Esophagus squamous epithelium (tissue), 4 donors: Measurements from ENCODE around the gene DLGAP1.

Experiments used
- POLR2A ChIP-seq, 4 donors: fragments of 450-650 bp; IDR thresholded peaks; one replicate each; pipeline ENCODE4 v1.6.1; 2017; ENCODE audit warnings: antibody characterized with exemption in 4 of 4, mild to moderate bottlenecking in 4 of 4, moderate library complexity in 3 of 4
- TF ChIP-seq, protein P1 (sequence below), 6 experiments: fragments of 450-650 bp in 4 of 6; fragments of 200-600 bp in 2 of 6; sonication (generic) in 2 of 6; IDR thresholded peaks; one replicate each; pipeline ENCODE4 v1.5.1; 2016 to 2019; ENCODE audit warnings: antibody characterized with exemption in 6 of 6, mild to moderate bottlenecking in 4 of 6, moderate library complexity in 4 of 6

DNA sequence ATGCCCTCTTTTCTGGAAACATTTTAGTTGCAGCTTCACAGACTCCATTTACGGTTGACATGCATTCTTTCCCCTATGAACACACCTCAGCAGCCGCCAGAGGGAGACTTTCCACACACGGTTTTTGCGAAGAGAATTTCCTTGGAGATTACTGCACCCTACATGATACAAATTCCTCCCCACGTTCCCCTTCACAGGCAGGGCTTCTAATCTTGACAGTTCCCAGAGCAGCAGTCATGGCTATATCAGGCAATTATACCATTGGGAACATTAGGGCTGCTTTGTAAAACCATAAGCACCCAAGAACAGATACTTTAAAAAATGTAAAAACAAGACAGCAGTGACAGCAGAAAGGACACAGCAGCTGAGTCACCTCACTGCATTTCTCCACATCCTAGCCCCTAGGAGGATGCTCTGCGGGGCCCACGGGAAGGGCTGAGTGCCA, 751.4 kb downstream of the DLGAP1 start:
- TF ChIP-seq, protein P1, sequence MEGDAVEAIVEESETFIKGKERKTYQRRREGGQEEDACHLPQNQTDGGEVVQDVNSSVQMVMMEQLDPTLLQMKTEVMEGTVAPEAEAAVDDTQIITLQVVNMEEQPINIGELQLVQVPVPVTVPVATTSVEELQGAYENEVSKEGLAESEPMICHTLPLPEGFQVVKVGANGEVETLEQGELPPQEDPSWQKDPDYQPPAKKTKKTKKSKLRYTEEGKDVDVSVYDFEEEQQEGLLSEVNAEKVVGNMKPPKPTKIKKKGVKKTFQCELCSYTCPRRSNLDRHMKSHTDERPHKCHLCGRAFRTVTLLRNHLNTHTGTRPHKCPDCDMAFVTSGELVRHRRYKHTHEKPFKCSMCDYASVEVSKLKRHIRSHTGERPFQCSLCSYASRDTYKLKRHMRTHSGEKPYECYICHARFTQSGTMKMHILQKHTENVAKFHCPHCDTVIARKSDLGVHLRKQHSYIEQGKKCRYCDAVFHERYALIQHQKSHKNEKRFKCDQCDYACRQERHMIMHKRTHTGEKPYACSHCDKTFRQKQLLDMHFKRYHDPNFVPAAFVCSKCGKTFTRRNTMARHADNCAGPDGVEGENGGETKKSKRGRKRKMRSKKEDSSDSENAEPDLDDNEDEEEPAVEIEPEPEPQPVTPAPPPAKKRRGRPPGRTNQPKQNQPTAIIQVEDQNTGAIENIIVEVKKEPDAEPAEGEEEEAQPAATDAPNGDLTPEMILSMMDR (IDR thresholded peaks at IDR 0.05) = peak in 5 of 6 experiments; percentile 48 to 68 (median 48)
- no peak for TF ChIP-seq POLR2A (IDR thresholded peaks at IDR 0.05)
